Measurements from ENCODE around the gene SIRT1.

DNA sequence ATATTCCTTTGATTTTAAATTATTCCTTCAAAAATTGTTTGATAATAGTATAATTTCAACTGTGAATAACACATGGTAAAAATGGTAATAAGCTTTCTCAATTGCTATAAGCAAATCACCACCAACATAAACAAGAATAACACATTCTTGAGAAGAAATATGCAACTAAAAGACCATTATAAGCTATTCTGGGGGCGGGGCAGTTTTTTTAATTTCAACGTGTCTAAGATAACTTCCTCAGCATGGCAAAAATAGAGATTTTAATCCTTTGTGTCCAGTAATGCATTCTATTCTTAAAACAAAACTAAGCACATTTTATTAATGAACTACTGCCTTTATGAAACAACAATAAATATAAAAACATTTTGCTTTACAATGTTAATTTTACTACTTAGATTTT lies 48.0 kb upstream of the SIRT1 start:
- no peak for TF ChIP-seq POLR2A (IDR thresholded peaks at IDR 0.05)
- TF ChIP-seq EP300 (IDR thresholded peaks at IDR 0.05), result no peak
- TF ChIP-seq, protein P1, sequence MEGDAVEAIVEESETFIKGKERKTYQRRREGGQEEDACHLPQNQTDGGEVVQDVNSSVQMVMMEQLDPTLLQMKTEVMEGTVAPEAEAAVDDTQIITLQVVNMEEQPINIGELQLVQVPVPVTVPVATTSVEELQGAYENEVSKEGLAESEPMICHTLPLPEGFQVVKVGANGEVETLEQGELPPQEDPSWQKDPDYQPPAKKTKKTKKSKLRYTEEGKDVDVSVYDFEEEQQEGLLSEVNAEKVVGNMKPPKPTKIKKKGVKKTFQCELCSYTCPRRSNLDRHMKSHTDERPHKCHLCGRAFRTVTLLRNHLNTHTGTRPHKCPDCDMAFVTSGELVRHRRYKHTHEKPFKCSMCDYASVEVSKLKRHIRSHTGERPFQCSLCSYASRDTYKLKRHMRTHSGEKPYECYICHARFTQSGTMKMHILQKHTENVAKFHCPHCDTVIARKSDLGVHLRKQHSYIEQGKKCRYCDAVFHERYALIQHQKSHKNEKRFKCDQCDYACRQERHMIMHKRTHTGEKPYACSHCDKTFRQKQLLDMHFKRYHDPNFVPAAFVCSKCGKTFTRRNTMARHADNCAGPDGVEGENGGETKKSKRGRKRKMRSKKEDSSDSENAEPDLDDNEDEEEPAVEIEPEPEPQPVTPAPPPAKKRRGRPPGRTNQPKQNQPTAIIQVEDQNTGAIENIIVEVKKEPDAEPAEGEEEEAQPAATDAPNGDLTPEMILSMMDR (IDR thresholded peaks at IDR 0.05), result no peak
- no peak for TF ChIP-seq POLR2AphosphoS5 (IDR thresholded peaks at IDR 0.05)
